ENCODE measurements around the gene PRDM12. TPM values are rescaled to one million over a fixed set of nuclear protein-coding genes. Genes with fewer than 3 reads are reported as not detected.

The PRDM12 gene
- total and polyA plus RNA-seq, 2 donors (not counting 1 experiment from before 2014, with no cell fraction given): not detected

GRCh38 chr9:130636648-130637020 lies 27.8 kb upstream of the PRDM12 start:
- Histone ChIP-seq H3K4me3 (replicated peaks in 1 of 4; ENCODE audit: control extremely low read depth in 1 of 4, insufficient read depth in 1 of 4, low read depth in 3 of 4, low read length in 4 of 4) (no peak overlapping the region), H3K27ac (ENCODE audit: insufficient read depth, low read length) (no peak overlapping the region), H3K27me3 (ENCODE audit: control insufficient read depth, insufficient read depth, low read length) (no peaks in the 10 kb centered on the region), H4K20me1 (ENCODE audit: control insufficient read depth, extremely low read depth, insufficient read depth, low read length) (no peaks in the 10 kb centered on the region), H3K4me2 (ENCODE audit: extremely low read depth, insufficient read depth, low read length) (no peak overlapping the region), H3K36me3 (ENCODE audit: control insufficient read depth, insufficient read depth, low read length) (peaks cover 19% of the 10 kb centered on the region), H3K9ac (ENCODE audit: insufficient read depth, low read length) (no peak overlapping the region), H3K9me3 (ENCODE audit: control insufficient read depth, insufficient read depth, low read depth, low read length) (no peaks in the 10 kb centered on the region), H2AFZ (ENCODE audit: low read length) (no peak overlapping the region), H3K79me2 (ENCODE audit: control insufficient read depth, insufficient read depth, low read length) (no peaks in the 10 kb centered on the region), H3K4me1 (ENCODE audit: control insufficient read depth, extremely low read depth, insufficient read depth, low read length) (no peaks in the 10 kb centered on the region)
- no peak for TF ChIP-seq EZH2 (IDR thresholded peaks at IDR 0.05; ENCODE audit: low read length, missing control alignments)
- TF ChIP-seq CTCF (conservative IDR thresholded peaks at IDR 0.05 in 1 of 2, IDR thresholded peaks at IDR 0.05 in 1 of 2; ENCODE audit: low read depth in 1 of 2, low read length in 2 of 2): no peak
- no peak for DNase-seq (ENCODE audit: low read depth in 2 of 2)

DNA sequence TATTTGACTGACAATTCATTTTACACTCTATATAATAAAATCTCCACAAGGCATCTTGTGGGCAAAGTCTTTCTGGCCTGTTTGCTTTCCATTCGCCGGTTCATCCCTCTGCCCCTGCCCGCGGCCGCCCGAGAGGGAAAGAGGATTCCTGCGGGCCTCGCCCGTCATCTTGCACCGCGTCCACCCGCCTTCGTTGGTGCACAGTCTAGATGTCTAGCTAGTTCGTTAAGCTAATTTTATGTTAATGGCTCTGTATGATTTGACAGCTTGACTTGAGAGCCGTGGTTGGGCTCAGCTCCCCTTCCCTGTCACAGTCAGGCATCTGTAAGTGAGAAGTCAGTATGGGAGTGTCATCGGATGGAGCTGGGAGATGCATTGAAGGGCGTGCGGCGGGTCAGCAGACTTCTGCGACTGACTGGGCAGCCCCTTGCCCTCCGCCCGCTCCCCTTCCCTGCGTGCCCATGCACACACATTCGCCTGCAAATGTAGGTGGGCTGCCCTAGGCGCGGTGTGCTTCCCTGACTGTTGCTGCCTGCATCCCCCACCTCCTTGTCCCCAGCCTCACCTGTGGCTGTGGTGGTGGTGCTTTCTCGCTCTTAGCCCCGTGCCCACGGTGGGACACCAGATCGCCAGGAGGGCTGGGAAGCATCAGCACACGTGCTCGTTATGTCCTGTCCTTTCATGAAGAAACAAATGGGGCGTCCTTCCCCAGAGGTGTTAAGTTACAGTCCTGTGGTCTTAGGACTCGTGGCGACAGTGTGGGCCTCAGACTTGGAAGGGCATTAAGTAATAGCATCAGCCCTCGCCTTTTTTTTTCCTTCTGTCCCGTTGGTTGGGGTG lies 25.9 kb upstream of the PRDM12 start:
- Histone ChIP-seq H3K27ac (ENCODE audit: insufficient read depth, low read length) (no peak overlapping the region), H3K36me3 (ENCODE audit: control insufficient read depth, insufficient read depth, low read length) (peaks cover 14% of the 10 kb centered on the region), H3K4me3 (replicated peaks in 1 of 4; ENCODE audit: control extremely low read depth in 1 of 4, insufficient read depth in 1 of 4, low read depth in 3 of 4, low read length in 4 of 4) (no peak overlapping the region), H3K27me3 (ENCODE audit: control insufficient read depth, insufficient read depth, low read length) (no peaks in the 10 kb centered on the region), H4K20me1 (ENCODE audit: control insufficient read depth, extremely low read depth, insufficient read depth, low read length) (no peaks in the 10 kb centered on the region), H3K4me2 (ENCODE audit: extremely low read depth, insufficient read depth, low read length) (no peak overlapping the region), H3K79me2 (ENCODE audit: control insufficient read depth, insufficient read depth, low read length) (no peaks in the 10 kb centered on the region), H2AFZ (ENCODE audit: low read length) (no peak overlapping the region), H3K9me3 (ENCODE audit: control insufficient read depth, insufficient read depth, low read depth, low read length) (no peaks in the 10 kb centered on the region), H3K9ac (ENCODE audit: insufficient read depth, low read length) (no peak overlapping the region), H3K4me1 (ENCODE audit: control insufficient read depth, extremely low read depth, insufficient read depth, low read length) (no peaks in the 10 kb centered on the region)
- no peak for TF ChIP-seq CTCF (conservative IDR thresholded peaks at IDR 0.05 in 1 of 2, IDR thresholded peaks at IDR 0.05 in 1 of 2; ENCODE audit: low read depth in 1 of 2, low read length in 2 of 2)
- TF ChIP-seq EZH2 (IDR thresholded peaks at IDR 0.05; ENCODE audit: low read length, missing control alignments): no peak
- no peak for DNase-seq (ENCODE audit: low read depth in 2 of 2)

GRCh38 chr9:130639124-130639765 lies 25.1 kb upstream of the PRDM12 start:
- H3K4me1 ChIP-seq (ENCODE audit: control insufficient read depth, extremely low read depth, insufficient read depth, low read length): no peaks in the 10 kb centered on the region
- no peak overlapping the region for H3K27ac ChIP-seq (ENCODE audit: insufficient read depth, low read length)
- DNase-seq (ENCODE audit: low read depth in 2 of 2): no peak
- no peaks in the 10 kb centered on the region for H4K20me1 ChIP-seq (ENCODE audit: control insufficient read depth, extremely low read depth, insufficient read depth, low read length)
- H3K79me2 ChIP-seq (ENCODE audit: control insufficient read depth, insufficient read depth, low read length): no peaks in the 10 kb centered on the region
- TF ChIP-seq EZH2 (IDR thresholded peaks at IDR 0.05; ENCODE audit: low read length, missing control alignments) (no peak), CTCF (conservative IDR thresholded peaks at IDR 0.05 in 1 of 2, IDR thresholded peaks at IDR 0.05 in 1 of 2; ENCODE audit: low read depth in 1 of 2, low read length in 2 of 2) (no peak)
- H3K36me3 ChIP-seq (ENCODE audit: control insufficient read depth, insufficient read depth, low read length): peaks cover 14% of the 10 kb centered on the region
- no peak overlapping the region for H3K4me2 ChIP-seq (ENCODE audit: extremely low read depth, insufficient read depth, low read length)
- H3K27me3 ChIP-seq (ENCODE audit: control insufficient read depth, insufficient read depth, low read length): no peaks in the 10 kb centered on the region
- no peak overlapping the region for H3K4me3 ChIP-seq (replicated peaks in 1 of 4; ENCODE audit: control extremely low read depth in 1 of 4, insufficient read depth in 1 of 4, low read depth in 3 of 4, low read length in 4 of 4)
- no peak overlapping the region for H3K9ac ChIP-seq (ENCODE audit: insufficient read depth, low read length)
- H3K9me3 ChIP-seq (ENCODE audit: control insufficient read depth, insufficient read depth, low read depth, low read length): no peaks in the 10 kb centered on the region
- H2AFZ ChIP-seq (ENCODE audit: low read length): no peak overlapping the region
